ENCODE data around the gene TNRC6B.
"Not testable (repeated sequence)": the region's sequence is repeated elsewhere in the genome, so short reads cannot be mapped to it uniquely, and the experiment has no call there.

The TNRC6B gene

GRCh38 chr22:40364431-40364830 is 186.7 kb downstream of the TNRC6B start:
- DNase-seq (ENCODE audit: low read depth), result no peak

DNA sequence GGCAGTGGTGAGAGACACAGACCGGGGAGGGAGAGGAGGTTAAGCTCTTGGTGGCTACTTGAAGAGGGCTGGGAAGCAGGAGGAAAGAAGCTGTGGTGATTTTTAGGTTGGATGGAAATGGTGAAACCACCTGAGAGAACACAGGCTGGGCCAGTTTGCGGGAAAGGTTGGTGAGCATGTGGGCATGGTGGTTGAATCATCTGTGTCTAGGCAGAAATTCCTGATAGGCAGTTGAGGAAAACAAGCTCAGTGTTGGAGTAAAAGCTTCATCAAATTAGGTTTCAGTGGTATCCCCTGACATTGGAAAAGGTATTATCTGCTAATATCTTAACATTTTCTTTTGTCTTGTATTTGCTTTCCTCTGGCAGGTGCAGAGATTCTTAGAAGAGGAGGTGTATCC is 188.3 kb downstream of the TNRC6B start:
- DNase-seq (ENCODE audit: low read depth), result no peak

GRCh38 chr22:40367342-40367741 is 189.6 kb downstream of the TNRC6B start:
- no peak for DNase-seq (ENCODE audit: low read depth)

- no peak for DNase-seq (ENCODE audit: low read depth)
Measured at GRCh38 chr22:40368016-40368415, 190.3 kb downstream of the TNRC6B start.

- no peak for DNase-seq (ENCODE audit: low read depth)
Measured at GRCh38 chr22:40368836-40369235, 191.1 kb downstream of the TNRC6B start.

- DNase-seq (ENCODE audit: low read depth), result no peak
Measured at GRCh38 chr22:40374567-40374966, 196.8 kb downstream of the TNRC6B start.

DNA sequence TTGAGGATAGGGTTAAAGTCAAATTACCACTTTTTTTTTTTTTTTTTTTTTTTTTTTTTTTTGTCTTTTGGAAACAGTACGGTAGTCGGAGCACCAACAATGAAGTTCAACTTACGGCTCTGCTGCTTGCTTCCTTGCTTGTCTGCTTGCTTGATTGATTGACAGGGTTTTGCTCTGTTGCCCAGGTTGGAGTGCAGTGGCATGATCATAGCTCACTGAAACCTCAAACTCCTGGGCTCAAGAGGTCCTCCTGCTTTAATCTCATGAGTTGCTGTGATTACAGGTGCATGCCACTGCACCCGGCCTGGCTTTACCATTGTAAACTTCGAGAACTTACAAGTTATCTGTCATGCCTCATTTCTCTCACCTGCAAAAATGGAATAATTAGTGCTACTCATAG is 198.4 kb downstream of the TNRC6B start:
- DNase-seq (ENCODE audit: low read depth), result no peak

GRCh38 chr22:40377931-40378330 is 200.2 kb downstream of the TNRC6B start:
- DNase-seq (ENCODE audit: low read depth), result no peak

- not testable (repeated sequence) for DNase-seq (ENCODE audit: low read depth)
Measured at GRCh38 chr22:40378448-40378847, 200.7 kb downstream of the TNRC6B start.

GRCh38 chr22:40381461-40381860 is 203.7 kb downstream of the TNRC6B start:
- DNase-seq (ENCODE audit: low read depth), result no peak

DNA sequence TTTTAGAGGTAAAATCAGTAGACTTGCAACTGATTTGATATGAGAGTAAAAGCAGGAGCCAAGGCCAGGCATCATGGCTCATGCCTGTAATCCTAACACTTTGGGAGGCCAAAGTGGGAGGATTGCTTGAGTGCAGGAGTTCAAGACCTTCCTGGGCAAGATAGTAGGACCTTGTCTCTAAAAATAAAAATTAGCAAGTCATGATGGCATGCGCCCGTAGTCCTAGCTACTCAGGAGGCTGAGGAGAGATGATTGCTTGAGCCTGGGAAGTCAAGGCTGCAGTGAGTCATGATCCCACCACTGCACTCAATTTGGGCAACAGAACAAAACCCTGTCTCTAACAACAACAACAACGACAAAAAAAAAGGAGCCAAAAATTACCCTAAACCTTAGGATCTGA is 206.2 kb downstream of the TNRC6B start:
- DNase-seq (ENCODE audit: low read depth), result peak; percentile 57

GRCh38 chr22:40385036-40385782 is 207.5 kb downstream of the TNRC6B start:
- peak; percentile 17 for DNase-seq (ENCODE audit: low read depth)

Data from stromal cell of bone marrow (primary cell).